ENCODE results near the gene PRSS21.

The PRSS21 gene

DNA sequence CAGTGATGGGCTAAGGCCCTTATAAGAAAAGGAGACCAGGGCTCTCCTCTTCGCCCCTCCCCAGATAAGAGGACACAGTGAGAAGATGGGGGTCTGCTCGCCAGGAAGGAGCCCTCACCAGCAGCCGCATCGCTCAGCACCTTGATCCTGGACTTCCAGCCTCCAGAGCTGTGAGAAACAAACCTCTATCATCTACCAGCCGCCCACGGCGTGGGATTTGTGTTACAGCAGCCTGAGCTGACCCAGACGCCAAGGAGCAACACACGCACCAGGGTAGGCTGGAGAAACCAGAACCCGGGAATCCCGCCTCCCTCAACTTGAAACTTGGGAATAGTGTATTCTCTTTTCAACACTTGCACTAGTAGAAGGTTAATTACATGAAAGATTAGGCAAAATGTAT, 8.9 kb downstream of the PRSS21 start:
- no peak for DNase-seq (ENCODE audit: low read depth)

DNA sequence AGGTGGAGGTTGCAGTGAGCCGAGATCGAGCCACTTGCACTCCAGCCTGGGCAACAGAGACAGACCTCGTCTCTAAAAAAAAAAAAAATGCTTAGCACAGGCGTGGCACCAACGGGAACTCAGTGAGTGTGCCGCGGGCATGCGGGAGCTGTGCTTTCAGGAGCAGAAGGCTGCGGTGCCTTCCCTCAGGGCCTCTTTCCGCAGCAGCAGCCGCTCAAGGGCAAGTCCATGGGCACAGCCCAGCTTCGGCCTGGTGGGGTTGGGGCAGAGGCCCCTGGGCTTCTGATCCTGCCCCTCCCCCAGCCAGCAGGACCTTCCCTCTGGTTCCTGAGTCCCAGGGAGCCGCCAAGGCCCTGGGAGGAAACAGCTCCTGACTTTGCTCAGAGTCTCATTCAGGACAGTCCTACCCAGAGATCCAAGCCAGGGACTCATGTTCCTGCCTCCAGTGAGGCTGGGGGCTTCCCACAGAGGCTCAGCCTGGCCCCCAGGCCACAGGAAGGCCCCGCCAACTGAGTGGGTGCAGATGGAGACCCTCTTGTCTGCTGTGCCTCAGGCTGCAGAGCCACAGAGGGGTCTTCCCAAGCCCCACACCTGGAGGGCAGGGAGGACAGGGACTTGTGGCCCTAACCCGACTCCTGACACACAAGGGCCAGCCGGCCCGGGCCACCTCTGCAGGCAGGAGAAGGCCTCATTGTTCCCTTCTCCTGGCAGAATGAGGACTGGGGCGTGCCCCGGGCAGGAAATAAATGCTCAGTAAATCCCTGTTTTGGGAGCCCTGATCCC, 9.7 kb downstream of the PRSS21 start:
- no peak for DNase-seq (ENCODE audit: low read depth)

DNA sequence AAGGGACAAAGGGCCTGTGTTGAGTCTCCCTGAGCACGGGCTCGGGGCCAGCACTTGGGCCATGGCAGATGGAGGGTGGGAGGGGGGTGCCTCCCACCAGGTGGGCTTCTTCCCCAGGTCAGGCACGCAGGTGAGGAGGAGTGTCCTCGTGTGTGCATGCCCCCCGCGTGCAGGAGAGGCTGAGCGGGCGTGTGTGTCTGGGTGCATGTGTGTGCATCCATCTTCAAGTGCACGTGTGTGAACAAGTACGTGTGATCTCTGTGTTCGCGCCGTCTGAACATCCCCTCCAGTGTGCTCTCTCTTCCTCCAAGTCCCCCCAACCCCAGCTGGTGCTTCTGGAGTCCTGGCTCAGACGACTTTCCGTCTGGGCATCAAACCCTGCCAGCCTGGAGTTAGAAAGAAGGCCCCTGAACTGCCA, 10.3 kb downstream of the PRSS21 start:
- DNase-seq (ENCODE audit: low read depth) = no peak

DNA sequence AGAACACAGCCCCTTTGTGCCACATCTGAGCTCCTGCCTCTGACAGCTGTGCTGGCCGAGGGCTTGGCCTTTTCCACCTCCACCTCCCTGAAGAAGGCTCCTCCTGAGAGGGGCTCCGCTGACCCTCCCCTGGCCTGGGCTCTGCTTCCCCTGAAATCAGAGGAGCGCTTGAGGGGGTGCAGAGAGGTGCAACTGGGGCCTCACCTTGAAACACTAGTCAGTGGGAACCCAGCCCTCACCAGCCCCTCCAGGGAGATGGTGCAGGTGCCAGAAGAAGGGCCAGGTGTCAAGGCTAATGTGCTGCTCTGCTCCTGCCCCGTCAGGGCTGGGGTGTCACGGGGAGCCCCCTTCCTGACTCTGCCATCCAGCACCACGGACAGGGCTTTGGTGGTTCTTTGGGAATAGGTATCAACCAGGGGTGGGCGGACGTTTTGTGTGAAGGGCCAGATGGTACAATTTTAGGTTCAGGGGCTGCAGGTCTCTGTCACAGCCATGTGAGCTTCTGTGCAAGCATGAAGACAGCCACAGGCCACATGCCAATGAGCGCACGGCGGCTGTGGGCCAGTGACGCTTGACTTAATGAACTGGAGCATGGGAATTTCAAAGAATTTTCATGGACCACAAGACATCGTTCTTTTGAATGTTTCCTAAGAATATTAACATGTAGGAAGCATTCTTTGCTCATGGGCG, 10.9 kb downstream of the PRSS21 start:
- no peak for DNase-seq (ENCODE audit: low read depth)

DNA sequence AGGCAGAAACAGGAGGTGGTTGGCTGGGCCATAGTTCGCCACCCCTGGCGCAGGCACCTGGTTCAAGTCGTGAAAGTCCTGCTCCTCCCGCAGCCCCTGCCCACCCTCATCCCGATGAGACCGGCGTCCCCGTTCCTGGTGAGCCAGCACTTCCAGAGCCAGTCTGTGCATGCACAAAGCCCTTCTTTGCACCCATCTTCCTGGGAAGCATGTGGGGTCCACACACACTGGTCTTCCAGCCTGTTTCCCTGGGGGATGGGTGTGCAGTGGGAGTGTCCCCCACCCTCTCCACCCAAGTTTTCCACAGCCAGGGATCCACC, 11.4 kb downstream of the PRSS21 start:
- DNase-seq (ENCODE audit: low read depth) = no peak

DNA sequence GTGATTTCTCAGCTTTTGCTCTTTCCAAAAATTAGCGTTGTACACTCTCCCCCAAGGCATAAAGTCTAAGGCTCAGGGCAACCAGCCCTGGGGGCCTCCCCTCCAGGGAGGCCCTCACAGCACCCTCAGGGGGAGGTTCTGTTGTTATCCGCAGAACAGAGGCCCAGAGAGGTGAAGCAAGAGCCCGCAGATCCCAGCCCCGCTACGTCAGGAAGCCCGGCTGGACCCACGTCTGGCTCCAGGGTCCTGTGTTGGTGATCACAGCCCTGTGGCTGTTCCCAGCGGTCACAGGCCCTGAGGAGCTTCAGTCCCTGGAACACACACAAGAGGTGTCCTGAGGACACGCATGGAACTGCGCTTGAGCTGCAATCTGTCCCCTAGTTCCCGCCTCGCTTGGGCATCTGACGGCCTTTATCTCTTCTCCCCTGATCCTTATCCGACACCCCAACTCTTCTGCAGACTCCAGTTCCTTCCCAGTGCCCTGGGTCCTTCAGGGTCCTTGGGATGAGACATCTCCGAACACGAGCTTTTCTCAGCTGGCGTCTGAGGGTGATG, 11.9 kb downstream of the PRSS21 start:
- no peak for DNase-seq (ENCODE audit: low read depth)

DNA sequence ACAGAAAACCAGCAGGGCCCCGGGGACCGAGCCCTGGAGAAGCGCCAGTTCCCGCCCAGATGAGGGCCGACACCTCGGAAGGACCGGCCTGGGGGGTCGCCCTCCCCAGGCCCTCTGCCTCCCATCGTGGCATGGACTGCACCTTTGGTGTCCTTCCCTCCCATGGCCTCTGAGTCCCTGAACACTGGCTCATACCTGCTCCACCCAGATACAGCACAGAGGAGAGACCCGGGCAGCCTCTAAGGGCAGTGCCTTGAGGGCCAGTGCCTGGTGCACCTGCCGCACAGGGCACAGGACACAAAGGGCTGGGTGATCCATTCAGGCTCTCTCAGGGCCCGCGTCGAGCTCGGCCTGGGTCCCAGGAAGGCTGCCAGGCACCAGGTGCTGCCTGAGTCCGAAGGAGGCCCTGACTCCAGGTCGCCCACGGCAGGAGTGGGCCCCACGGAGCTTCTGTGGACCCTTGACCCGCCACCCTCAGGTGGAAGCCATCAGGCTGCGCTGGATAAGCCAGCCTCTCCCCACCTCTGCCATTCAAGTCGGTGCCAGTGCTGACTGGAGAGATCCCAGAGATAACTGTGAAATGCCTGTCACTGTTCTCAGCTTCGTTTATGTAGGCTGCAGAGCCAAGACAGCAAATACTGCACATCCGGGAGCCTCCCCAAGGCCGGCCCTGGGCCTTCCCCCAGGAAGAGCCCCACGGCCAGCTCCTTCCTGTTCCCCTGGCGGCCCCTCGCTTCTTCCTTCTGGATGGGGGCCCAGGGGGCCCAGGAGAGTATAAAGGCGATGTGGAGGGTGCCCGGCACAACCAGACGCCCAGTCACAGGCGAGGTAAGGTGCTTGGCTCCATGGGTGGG, 12.7 kb downstream of the PRSS21 start, which contains the start of gene ZG16B:
Gene ZG16B, plus strand, starts transcription at position 803 of the 854 bp plus-strand sequence. CDS start 139 bp downstream, outside the sequence.
- no peak for DNase-seq (ENCODE audit: low read depth)

DNA sequence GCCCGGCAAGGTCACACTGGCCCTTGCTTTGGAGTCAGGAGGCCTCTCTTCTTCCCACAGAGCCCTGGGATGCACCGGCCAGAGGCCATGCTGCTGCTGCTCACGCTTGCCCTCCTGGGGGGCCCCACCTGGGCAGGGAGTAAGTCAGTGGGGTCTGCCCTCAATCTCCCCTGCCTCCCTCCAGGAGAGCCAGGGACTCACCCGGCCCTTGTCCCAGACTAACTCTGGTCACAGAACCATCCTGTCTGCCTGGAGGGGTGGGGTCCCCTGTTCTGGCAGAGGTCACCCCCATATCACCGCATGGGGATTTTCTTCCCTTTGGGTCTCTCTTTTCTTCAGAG, 13.3 kb downstream of the PRSS21 start:
- DNase-seq (ENCODE audit: low read depth) = no peak

DNA sequence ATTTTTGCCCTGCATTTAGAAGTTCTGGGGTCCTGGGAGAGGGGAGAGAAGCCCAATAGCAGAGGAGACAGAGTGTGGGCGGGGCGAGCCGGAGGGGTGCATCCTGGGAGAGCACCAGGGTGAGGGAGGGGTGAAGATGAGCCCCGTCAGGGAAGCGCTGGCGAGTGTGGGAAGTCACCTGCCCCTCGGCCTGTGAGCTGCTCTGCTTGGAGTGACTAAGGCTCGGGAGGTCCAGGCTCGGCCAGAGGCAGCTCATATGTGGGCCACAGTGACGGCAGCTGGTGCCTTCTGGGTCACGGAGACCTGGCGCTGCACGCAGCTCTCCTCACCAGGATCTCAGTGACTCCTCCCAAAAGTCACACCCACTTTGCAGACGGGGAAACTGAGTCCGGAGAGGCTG, 14.2 kb downstream of the PRSS21 start:
- DNase-seq (ENCODE audit: low read depth) = no peak

DNA sequence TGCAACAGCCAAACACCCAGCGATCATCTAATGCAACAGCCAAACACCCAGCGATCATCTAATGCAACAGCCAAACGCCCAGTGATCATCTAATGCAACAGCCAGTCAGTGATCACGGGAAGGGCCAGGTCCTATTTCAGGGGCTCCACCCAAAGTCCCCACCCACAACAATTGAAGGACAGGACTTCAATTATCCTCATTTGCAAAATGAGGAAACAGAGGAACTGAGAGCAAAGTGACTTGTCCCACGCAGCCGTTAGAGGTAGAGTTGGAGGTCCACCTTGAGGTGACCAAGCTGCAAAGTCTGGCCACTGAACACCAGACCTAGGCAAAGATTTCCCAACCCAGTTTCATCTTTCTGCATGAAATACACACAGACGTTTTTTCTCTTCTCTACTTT, 16.7 kb downstream of the PRSS21 start:
- DNase-seq (ENCODE audit: low read depth) = no peak

DNA sequence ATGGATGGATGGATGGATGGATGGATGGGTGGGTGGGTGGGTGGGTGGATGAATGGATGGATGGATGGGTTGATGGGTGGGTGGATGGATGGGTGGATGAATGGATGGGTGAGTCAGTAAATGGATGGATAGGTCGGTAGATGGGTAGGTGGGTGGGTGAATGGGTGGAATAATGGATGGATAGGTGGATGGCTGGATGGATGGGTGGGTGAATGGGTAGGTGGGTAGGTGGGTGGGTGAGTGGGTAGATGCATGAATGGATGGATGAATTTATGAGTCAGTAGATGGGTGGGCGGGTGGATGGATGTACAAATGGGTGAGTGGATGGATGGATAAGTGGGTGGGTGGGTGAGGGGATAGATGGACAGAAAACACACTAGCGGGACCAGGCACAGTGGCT, 17.9 kb downstream of the PRSS21 start:
- DNase-seq (ENCODE audit: low read depth) = no peak

DNA sequence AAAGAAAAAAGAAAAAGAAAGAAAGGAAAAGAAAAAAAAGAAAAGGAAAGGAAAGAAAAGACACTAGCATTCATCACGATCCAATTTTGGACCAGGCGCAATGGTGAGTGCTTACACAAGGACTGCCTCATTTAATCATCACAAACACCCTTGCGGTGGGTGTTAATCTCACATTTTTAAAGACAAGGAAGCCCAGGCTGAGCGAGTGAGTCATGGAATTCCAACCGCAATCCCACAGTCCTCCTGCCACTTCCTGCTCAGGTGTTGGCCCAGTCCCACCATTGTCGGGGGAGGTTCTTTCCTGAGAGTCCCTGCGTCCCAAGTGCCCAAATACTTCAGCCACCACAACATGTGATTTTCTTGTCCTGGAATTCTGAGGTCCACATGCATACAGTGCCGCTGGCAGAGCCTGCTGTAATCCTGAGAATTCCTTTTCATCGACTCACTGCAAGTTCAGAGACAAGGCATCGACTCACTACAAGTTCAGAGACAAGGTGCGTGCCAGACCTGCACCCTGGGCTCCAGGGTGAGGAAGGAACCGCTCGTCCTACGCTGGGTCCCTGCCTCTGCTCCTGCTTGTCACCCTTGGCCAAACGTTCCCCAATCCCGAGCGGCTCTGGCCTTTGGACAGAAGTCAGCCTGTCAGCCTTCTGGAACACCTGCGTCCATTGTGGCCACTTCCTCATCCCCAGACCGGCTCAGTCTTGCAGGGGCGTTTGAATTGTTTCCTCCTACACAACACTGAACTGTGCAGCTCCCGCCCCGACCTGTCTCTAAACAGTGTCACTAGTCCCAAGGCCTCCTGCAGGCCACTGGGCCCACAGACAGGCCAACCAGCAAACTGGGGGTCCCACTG, 18.8 kb downstream of the PRSS21 start:
- DNase-seq (ENCODE audit: low read depth) = no peak

DNA sequence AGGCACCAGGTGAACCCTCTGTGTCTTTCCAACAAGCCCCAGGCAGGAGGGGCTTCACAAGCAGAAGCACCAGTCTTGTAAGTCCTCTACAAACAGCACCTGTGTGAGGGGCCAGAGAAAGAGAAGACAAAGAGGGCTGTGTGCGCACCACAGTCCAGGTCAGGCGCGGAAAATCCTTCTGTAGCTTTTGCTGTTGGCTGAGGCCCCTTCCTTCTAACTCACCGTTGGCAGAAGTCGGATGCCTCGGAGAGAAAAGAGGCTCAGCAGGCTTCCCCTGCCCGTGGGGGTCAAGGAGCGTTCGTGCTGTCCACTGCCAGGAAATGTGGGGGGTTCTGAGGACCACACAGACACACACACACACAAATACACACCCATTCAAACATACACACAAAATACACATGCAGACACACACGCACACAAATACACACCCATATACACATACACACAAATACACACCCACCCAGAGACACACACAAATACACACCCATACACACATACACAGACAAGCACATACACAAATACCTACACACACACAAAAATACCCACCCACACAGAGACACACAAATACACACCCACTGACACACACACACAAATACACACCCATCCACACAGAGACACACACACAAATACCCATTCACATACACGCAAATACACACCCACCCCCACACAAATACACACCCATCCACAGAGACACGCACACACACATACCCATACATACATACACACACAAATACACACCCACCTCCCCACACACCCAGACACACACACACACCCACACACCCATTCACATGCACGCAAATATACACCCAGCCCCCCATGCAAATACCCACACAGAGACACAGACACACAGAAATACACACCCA, 19.8 kb downstream of the PRSS21 start:
- DNase-seq (ENCODE audit: low read depth) = no peak

DNA sequence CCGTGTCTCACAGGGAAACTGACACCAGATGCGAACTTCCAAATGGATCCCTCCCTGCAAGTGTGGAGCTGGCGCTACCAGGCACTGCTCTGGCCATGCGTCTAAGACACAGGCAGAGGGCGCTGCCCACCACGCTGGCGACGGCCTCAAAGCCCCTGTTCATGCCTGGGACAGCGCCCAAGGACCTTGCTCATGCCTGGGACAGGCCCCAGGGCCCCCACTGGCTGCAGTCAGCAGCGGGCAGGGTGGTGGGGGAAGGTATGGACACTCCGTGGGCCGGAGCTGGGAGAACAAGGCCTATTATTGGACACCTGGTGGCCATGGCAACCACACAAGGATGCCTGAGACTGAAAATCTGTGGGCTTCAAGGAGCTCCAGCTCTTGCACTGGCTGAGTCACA, 21.9 kb downstream of the PRSS21 start:
- no peak for DNase-seq (ENCODE audit: low read depth)

DNA sequence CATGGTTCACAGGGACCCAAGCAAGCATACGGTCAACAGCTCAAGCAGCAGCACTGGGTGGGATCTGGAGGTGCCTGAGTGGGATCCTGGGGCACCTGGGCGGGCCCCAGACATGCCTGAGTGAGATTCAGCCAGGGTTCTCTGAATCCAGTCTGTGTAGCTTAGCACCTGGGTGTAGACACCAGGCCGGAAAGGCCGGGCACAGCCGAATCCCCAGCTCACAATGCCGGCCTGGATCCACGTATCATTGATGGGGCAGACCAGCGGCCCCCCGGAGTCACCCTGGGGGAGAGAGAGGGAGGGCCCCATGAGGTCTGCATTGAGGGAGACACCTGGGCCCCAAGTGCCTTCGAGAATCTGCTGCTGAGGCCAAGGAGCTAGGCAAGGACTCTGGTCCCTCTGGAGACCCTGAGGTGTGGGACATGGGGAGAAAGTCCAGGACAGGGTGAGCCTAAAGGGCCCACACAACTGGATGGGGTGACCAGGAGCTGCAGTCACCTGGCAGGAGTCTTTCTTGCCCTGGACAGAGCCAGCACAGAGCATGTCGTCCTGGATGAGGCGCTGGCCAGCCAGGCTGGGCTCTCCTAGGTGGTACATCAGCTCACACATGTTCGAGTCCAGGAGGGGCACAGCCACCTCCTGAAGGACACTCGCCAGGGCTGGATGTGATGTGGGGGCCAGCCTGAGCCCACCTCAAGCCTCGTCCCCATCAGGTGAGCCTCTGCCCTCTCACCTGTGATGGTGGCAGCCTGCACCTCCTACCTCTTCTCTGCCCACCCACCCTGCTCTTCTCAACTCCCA, 22.8 kb downstream of the PRSS21 start:
- no peak for DNase-seq (ENCODE audit: low read depth)

DNA sequence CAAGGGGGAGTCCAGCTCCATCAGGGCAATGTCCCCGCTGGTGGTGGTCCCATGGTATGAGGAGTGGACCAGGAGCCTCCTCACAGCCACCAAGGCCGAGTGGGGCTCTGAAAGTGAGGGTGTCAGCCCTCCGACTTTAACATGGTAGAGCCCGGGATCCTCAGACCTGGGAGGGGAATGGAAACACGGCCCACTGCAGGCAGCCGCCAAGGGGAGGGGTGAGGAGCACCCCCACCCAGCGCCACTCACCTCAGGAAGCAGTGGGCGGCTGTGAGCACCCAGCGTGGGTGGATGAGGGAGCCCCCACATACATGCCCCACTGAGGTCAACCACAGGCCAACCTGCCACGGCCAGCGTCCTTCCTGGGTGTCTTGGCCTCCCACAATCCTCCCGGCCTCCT, 23.9 kb downstream of the PRSS21 start:
- DNase-seq (ENCODE audit: low read depth) = no peak

DNA sequence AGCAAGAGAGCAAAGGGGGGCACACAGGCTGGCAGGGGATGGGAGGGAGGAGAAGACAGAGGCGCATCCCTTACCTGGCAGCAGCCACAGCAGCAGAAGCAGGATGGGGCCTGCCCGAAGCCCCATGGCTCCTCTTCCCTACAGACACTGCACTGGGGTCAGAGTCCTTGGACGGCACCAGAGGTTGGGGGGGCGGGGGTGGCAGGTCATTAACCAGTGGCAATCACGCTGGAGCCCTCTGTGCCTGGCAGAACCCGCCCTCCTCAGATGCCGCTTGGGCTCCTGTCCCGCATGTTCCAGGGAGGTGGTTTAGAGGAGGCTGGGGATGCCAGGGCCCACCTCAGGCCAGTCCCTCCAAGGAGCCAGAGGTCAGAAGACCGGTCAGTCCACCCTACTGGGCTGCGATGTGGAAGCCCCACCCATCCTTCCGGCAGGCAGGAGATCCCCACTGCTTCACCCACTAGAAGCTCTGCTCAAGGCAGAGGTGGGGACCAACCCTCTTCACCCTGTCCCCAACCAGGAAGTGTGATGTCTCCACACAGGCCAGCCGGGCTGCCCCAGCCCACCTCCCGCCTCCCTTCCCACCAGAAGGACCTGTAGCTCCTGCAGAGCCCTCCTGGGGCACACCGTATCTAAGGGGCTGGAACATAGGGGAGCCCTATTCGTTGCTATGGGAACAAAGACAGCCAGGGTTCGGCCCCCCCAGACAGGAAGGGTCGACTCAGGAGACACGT, 24.7 kb downstream of the PRSS21 start:
- no peak for DNase-seq (ENCODE audit: low read depth)

DNA sequence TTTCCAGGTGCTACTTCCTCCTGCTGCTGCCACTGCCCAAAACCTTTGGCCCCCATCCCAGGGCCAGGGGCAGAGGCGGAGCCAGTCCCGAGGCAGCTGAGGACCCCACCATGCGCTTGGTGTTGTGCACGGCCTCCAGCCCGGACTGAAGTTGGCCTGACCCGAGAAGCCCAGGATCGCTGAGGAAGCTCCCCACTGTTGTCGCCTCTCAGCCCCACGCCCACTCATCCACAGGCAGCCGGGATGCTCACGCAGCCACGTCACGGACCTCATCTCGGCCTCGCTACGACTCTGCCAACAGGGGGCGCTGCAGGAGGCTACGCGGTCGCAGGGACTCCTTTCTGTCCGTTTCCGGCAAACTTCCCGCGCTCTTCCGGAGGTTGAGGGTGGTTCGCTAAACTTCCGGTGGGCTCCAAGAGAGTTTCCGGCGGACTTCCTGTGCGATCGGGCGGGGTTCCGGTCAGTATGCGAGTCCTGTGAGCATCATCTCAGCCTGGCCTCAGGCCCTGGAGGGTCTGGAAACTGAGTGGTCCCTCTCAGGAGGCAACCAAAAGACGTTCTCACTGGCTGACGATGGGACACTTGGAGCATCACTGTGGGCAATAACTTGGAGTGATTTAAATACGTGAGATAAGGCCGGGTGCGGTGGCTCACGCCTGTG, 25.4 kb downstream of the PRSS21 start:
- DNase-seq (ENCODE audit: low read depth) = peak; percentile 8

DNA sequence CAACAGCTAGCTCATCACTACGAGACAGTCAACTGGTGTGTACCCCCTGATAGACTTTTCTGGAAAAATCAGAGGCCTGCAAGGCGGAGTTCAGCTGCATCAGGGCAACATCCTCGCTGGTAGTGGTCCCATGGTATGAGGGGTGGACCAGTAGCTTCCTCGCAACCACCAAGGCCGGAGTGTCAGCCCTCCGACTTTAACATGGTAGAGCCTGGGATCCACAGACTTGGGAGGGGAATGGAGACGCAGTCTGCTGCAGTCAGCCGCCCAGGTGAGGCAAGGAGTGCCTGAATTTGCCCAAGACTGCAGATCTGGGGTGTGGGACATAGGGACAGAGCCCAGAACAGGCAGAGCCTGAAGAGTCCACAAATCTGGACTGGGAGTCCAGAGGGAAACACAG, 26.5 kb downstream of the PRSS21 start:
- no peak for DNase-seq (ENCODE audit: low read depth)
